Adrenal gland (tissue), 12 donors: Measurements from ENCODE around the gene TMIGD2. TPM values are rescaled to one million over a fixed set of nuclear protein-coding genes. Genes with fewer than 3 reads are reported as not detected.
A peak's percentile ranks its signal among the peaks of the same experiment; 100 is the strongest.

Experiments used
- DNase-seq, 7 donors: peaks; one replicate each; pipeline ENCODE4 v3.0.0-alpha.2; 2019 to 2020
- H3K27ac ChIP-seq, 5 donors: fragments of 200-600 bp; sonication (generic) in 4 of 5; 1 replicate in 3 of 5; 2 replicates in 2 of 5; pipeline versions ENCODE4 v1.5.1 to v1.8.0; 2016 to 2020; ENCODE audit warnings: mild to moderate bottlenecking in 1 of 5
- H3K27me3 ChIP-seq: fragments of 200-600 bp; 2 replicates; pipeline ENCODE4 v1.8.0; 2021
- H3K36me3 ChIP-seq, 2 donors: fragments of 200-600 bp; replicated peaks in 1 of 2; 1 replicate in 1 of 2; 2 replicates in 1 of 2; pipeline versions ENCODE4 v1.5.1 to v1.8.0; 2018 to 2022
- H3K4me1 ChIP-seq, 2 donors: fragments of 200-600 bp; replicated peaks in 1 of 2; 1 replicate in 1 of 2; 2 replicates in 1 of 2; pipeline versions ENCODE4 v1.5.1 to v1.8.0; 2018 to 2021
- H3K4me3 ChIP-seq, 4 donors: fragments of 200-600 bp; sonication (generic) in 3 of 4; one replicate each; pipeline ENCODE4 v1.5.1; 2016 to 2018
- H3K9me3 ChIP-seq, 3 donors: fragments of 200-600 bp; sonication (generic) in 1 of 3; replicated peaks in 1 of 3; 1 replicate in 2 of 3; 2 replicates in 1 of 3; pipeline versions ENCODE4 v1.5.1 to v1.8.0; 2016 to 2021
- CTCF ChIP-seq, 6 experiments: fragments of 450-650 bp in 4 of 6; fragments of 200-600 bp in 2 of 6; sonication (generic) in 1 of 6; IDR thresholded peaks; 1 replicate in 5 of 6; 2 replicates in 1 of 6; pipeline versions ENCODE4 v1.5.1 to v1.8.0; 2016 to 2021; ENCODE audit warnings: antibody characterized with exemption in 6 of 6, mild to moderate bottlenecking in 2 of 6, moderate library complexity in 1 of 6
- POLR2A ChIP-seq, 2 donors: fragments of 450-650 bp; IDR thresholded peaks; one replicate each; pipeline ENCODE4 v1.6.1; 2017; ENCODE audit warnings: antibody characterized with exemption in 2 of 2, mild to moderate bottlenecking in 2 of 2, moderate library complexity in 1 of 2
- WGBS, 4 donors: extraction: QIAGEN DNeasy Blood & Tissue Kit in 2 of 4; methylation state at CpG; one replicate each; pipeline versions ENCODE4 v1.1.5 to v1.1.7; 2013 to 2017; 5-methylcytosine and 5-hydroxymethylcytosine counted together
- intact Hi-C, 2 donors: fragments of 100-400 bp; cut with DNase I; formaldehyde crosslinking; loops; one replicate each; pipeline versions ENCODE4 v1.14.1 to v1.15.0; 2022 to 2023
- polyA plus RNA-seq, 3 donors: library from polyadenylated mRNA; stranded (reverse); fragments of 200-250 nt in 2 of 3; fragments of 350-450 nt in 1 of 3; fragmentation: Illumina TruSeq in 1 of 3; extraction: RNeasy Lipid Tissue Mini Kit (QIAGEN cat#74804) in 1 of 3; gene quantifications; one replicate each; pipeline ENCODE4 v1.2.3, GENCODE V29; 2013 to 2014
- total RNA-seq, 9 donors: library from RNA; depleted of rRNA in 4 of 9; stranded (reverse); fragments of >200 nt in 4 of 9; fragments of 120-200 nt in 1 of 9; fragmentation: NEBNext Ultra II Directional in 1 of 9; extraction: Animal tissue kit (Norgen Biotek cat#: 25700) in 1 of 9; gene quantifications; one replicate each; pipeline versions ENCODE4 v1.1.0 to v1.2.4, GENCODE V29; 2013 to 2023
- donor health status: healthy with polysubstance abuse.
- donor health status: Bipolar disorder and iron deficiency.
- donor health status: DM: yes; HTN: yes; CAD: no.
- donor health status: DM: no; HTN: no; CAD: no.
- donor health status: DM: no; HTN: no; CAD: no.
- donor health status: DM: yes; HTN: yes; CAD: no.

Gene TMIGD2
- total and polyA plus RNA-seq, 12 donors = 0.17 to 0.25 (median 0.24) TPM; not detected in 9

DNA sequence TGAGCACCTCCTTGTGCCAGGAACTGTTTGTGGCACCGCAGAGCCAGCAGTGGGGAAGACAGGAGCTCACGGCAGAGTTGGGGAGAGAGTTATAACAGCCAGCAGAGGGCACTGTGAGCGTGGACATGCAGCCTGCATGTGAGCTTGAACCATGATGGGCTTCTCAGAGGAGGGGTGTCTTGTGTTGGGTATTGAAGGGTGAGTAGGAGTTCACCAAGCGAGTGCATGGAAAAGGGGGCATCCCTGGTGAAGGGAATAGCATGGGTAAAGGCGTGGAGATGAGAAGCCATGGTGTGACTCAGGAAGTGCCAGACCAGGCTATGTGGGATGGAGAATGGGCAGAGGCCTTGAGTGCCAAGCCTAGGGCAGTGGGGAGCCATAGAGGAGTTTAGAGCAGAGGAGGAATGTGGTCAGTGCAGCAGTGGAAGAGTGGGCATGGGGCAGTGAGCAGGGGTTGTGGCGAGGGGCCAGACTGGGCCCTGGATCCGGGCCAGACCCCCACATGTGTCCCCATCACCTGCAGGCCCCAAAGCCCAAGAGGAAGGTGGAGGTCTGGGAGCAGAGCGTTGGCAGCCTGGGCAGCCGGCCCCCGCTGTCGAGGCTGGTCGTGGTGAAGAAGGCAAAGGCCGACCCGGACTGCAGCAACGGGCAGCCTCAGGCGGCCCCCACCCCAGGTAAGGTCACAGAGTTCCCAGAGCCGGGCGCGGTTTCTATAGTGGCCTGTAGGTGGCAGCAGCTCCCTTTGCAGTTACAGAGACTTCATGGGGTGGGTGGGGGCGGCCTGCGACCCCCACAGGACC lies 34.9 kb downstream of the TMIGD2 start:
- Histone ChIP-seq H3K27ac (no peak overlapping the region), H3K36me3 (peaks cover 0 to 53% of the 10 kb centered on the region in 2 donors), H3K9me3 (no peaks in the 10 kb centered on the region), H3K4me1 (no peaks in the 10 kb centered on the region), H3K4me3 (no peak overlapping the region), H3K27me3 (no peaks in the 10 kb centered on the region)
- peak in 5 of 7 donors; percentile 48 to 72 (median 52) for DNase-seq
- intact Hi-C loops = loop anchor here (5.0 to 10.0 kb wide), 2 partner anchors 85 to 258 kb away; no protein-coding TSS in a partner anchor
- WGBS, 4 donors = 34 to 45% (median 38%) methylated on average over 12 to 21 of the region's 21 CpGs
- TF ChIP-seq CTCF (IDR thresholded peaks at IDR 0.05) (peak; percentile 62 to 86 (median 76)), POLR2A (IDR thresholded peaks at IDR 0.05) (no peak)

DNA sequence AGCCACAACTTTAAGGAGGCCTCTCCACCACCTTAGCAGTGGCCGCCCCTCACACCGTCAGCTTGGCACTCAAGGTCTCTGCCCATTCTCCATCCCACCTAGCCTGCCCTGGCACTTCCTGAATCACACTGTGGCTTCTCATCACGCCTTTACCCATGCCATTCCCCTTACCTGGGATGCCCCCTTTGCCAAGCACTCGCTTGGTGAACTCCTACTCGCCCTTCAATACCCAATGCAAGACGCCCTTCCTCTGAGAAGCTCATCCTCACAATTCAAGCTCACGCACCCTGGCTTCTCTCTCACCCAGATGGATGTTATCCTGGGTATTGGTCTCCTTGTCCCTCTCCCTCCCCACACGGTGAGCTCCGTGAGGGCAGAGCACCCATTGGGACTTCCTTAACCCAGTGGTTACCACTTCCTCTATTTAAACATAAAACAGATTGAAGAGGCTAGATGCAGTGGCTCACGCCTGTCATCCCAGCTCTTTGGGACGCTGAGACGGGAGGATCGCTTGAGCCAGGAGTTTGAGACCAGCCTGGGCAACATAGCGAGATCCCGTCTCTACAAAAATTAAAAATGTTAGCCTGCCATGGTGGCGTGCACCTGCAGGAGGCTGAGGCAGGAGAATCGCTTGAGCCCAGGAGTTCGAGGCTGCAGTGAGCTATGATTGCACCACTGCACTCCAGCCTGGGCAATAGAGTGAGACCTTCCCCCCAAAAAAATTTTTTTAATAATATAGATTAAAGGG lies 35.8 kb downstream of the TMIGD2 start:
- Histone ChIP-seq H3K36me3 (peaks cover 0 to 62% of the 10 kb centered on the region in 2 donors), H3K27me3 (no peaks in the 10 kb centered on the region), H3K4me1 (no peaks in the 10 kb centered on the region), H3K4me3 (no peak overlapping the region), H3K27ac (no peak overlapping the region), H3K9me3 (no peaks in the 10 kb centered on the region)
- intact Hi-C loops = loop anchor here (5.0 to 10.0 kb wide), 2 partner anchors 86 to 258 kb away; no protein-coding TSS in a partner anchor
- no peak for DNase-seq
- no peak for TF ChIP-seq CTCF (IDR thresholded peaks at IDR 0.05)
- TF ChIP-seq POLR2A (IDR thresholded peaks at IDR 0.05) = no peak
- 78 to 90% (median 84%) methylated on average over 17 to 18 of the region's 18 CpGs for WGBS, 4 donors

DNA sequence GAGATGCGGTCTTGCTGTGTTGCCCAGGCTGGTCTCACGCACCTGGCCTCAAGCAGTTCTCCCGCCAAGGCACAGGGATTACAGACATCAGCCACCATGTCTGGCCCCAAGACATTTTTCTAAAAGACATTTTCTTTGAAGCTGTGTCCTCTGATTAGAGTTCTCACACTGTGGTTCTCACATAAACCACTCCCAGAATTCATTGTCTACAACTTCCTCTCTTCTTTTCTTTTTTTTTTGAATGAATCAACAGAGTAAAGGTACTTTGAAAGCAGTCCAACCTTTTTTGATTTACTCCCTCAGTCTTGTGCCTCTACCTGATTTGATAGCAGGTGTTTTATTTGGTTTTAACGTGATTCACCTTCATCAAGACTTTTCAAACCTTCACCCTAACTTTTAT lies 37.4 kb downstream of the TMIGD2 start:
- peaks cover 0 to 75% of the 10 kb centered on the region in 2 donors for H3K36me3 ChIP-seq
- intact Hi-C loops = loop anchor here (5.0 to 10.0 kb wide), 2 partner anchors 87 to 260 kb away; no protein-coding TSS in a partner anchor
- H3K4me3 ChIP-seq = no peak overlapping the region
- DNase-seq = no peak
- no peaks in the 10 kb centered on the region for H3K9me3 ChIP-seq
- no peaks in the 10 kb centered on the region for H3K27me3 ChIP-seq
- no peaks in the 10 kb centered on the region for H3K4me1 ChIP-seq
- WGBS, 4 donors = 80 to 85% (median 84%) methylated on average over 4 of the region's 4 CpGs
- H3K27ac ChIP-seq = no peak overlapping the region
- no peak for TF ChIP-seq POLR2A (IDR thresholded peaks at IDR 0.05)
- no peak for TF ChIP-seq CTCF (IDR thresholded peaks at IDR 0.05)

DNA sequence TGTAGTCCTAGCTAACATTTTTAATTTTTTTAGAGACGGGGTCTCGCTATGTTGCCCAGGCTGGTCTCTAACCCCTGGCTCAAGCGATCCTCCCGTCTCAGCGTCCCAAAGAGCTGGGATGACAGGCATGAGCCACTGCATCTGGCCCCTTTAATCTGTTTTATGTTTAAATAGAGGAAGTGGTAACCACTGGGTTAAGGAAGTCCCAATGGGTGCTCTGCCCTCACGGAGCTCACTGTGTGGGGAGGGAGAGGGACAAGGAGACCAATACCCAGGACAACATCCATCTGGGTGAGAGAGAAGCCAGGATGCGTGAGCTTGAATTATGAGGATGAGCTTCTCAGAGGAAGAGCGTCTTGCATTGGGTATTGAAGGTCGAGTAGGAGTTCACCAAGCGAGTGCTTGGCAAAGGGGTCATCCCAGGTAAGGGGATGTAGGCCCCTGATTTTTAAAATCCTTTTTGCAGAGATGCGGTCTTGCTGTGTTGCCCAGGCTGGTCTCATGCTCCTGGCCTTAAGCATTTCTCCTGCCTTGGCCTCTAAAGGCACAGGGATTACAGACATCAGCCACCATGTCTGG lies 41.5 kb downstream of the TMIGD2 start:
- intact Hi-C loops = loop anchor here in 1 of 2 donors (10.0 kb wide), 1 partner anchor 264 kb away; no protein-coding TSS in a partner anchor
- Histone ChIP-seq H3K9me3 (no peaks in the 10 kb centered on the region), H3K4me1 (no peaks in the 10 kb centered on the region), H3K27ac (no peak overlapping the region), H3K36me3 (peaks cover 0 to 82% of the 10 kb centered on the region in 2 donors), H3K27me3 (no peaks in the 10 kb centered on the region), H3K4me3 (no peak overlapping the region)
- whole genome bisulfite sequencing, 4 donors = 86 to 94% (median 91%) methylated on average over 10 to 11 of the region's 11 CpGs
- TF ChIP-seq CTCF (IDR thresholded peaks at IDR 0.05) (no peak), POLR2A (IDR thresholded peaks at IDR 0.05) (no peak)
- no peak for DNase-seq
